ENCODE data around the gene PDIA3. TPM values are rescaled to one million over a fixed set of nuclear protein-coding genes. Genes with fewer than 3 reads are reported as not detected.

Gene PDIA3
- total RNA-seq, 2 donors from 2014 or later = 578 to 589 TPM

DNA sequence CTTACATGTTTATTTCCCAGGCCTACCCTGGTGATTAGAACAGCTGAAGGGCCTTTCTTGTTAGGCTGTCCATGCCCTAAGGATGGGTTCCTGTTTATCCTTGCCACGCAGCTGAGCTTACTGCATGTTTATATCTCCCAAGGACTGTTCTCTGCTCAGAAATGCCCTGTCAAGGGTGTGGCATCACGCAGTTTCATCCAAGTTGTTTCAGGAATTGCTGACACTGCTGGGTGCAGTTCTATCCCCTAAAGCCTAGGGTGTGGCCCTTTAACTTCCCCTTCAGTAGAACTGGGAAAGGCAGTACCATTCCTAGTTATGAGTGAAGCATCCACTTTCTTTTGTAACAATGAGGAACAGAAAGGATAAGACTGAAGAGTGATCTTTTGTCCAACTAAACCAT is 25.6 kb downstream of the PDIA3 start:
- no peaks in the 10 kb centered on the region for H3K9me3 ChIP-seq (ENCODE audit: control insufficient read depth, low read length)
- WGBS, 2 experiments (ENCODE audit: insufficient coverage in 1 of 2, insufficient read length in 1 of 2) = 87 to 96% methylated on average over 2 of the region's 2 CpGs
- no peak overlapping the region for H3K9ac ChIP-seq (ENCODE audit: extremely low read depth, low read length, poor library complexity, severe bottlenecking)
- H3K27ac ChIP-seq (ENCODE audit: low read depth, low read length) = no peak overlapping the region
- no peak overlapping the region for H3K4me3 ChIP-seq (ENCODE audit: low read length)
- Mint-ChIP-seq H3K9me3 (no peaks in the 10 kb centered on the region), H3K36me3 (ENCODE audit: low read depth) (peaks cover 61% of the 10 kb centered on the region), H3K4me3 (no peak overlapping the region), H3K27me3 (ENCODE audit: insufficient read depth) (peaks cover 1% of the 10 kb centered on the region), H3K4me1 (peaks cover 12% of the 10 kb centered on the region), H3K27ac (no peak overlapping the region)
- no peaks in the 10 kb centered on the region for H3K4me1 ChIP-seq (ENCODE audit: control insufficient read depth, insufficient read depth, low read length)
- no peak for DNase-seq
- H3K36me3 ChIP-seq (ENCODE audit: control insufficient read depth, insufficient read depth, low read length) = peaks cover 69% of the 10 kb centered on the region
- TF ChIP-seq, protein P1, sequence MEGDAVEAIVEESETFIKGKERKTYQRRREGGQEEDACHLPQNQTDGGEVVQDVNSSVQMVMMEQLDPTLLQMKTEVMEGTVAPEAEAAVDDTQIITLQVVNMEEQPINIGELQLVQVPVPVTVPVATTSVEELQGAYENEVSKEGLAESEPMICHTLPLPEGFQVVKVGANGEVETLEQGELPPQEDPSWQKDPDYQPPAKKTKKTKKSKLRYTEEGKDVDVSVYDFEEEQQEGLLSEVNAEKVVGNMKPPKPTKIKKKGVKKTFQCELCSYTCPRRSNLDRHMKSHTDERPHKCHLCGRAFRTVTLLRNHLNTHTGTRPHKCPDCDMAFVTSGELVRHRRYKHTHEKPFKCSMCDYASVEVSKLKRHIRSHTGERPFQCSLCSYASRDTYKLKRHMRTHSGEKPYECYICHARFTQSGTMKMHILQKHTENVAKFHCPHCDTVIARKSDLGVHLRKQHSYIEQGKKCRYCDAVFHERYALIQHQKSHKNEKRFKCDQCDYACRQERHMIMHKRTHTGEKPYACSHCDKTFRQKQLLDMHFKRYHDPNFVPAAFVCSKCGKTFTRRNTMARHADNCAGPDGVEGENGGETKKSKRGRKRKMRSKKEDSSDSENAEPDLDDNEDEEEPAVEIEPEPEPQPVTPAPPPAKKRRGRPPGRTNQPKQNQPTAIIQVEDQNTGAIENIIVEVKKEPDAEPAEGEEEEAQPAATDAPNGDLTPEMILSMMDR (conservative IDR thresholded peaks at IDR 0.05) = no peak
- H3K27me3 ChIP-seq (ENCODE audit: control insufficient read depth, insufficient read depth, low read length, poor library complexity, severe bottlenecking) = no peaks in the 10 kb centered on the region

GRCh38 chr15:43772624-43773023 is 26.4 kb downstream of the PDIA3 start:
- Histone ChIP-seq H3K4me1 (ENCODE audit: control insufficient read depth, insufficient read depth, low read length) (no peaks in the 10 kb centered on the region), H3K27ac (ENCODE audit: low read depth, low read length) (no peak overlapping the region), H3K4me3 (ENCODE audit: low read length) (no peak overlapping the region), H3K36me3 (ENCODE audit: control insufficient read depth, insufficient read depth, low read length) (peaks cover 68% of the 10 kb centered on the region), H3K27me3 (ENCODE audit: control insufficient read depth, insufficient read depth, low read length, poor library complexity, severe bottlenecking) (no peaks in the 10 kb centered on the region), H3K9ac (ENCODE audit: extremely low read depth, low read length, poor library complexity, severe bottlenecking) (no peak overlapping the region), H3K9me3 (ENCODE audit: control insufficient read depth, low read length) (no peaks in the 10 kb centered on the region)
- H3K4me1 Mint-ChIP-seq = peaks cover 12% of the 10 kb centered on the region
- no peaks in the 10 kb centered on the region for H3K9me3 Mint-ChIP-seq
- no peak overlapping the region for H3K4me3 Mint-ChIP-seq
- peaks cover 58% of the 10 kb centered on the region for H3K36me3 Mint-ChIP-seq (ENCODE audit: low read depth)
- TF ChIP-seq, protein P1 (conservative IDR thresholded peaks at IDR 0.05) = no peak
- peaks cover 4% of the 10 kb centered on the region for H3K27me3 Mint-ChIP-seq (ENCODE audit: insufficient read depth)
- H3K27ac Mint-ChIP-seq = no peak overlapping the region
- DNase-seq = no peak

- H3K27ac ChIP-seq (ENCODE audit: low read depth, low read length) = no peak overlapping the region
- H3K27ac Mint-ChIP-seq = no peak overlapping the region
- H3K4me1 ChIP-seq (ENCODE audit: control insufficient read depth, insufficient read depth, low read length) = no peaks in the 10 kb centered on the region
- no peaks in the 10 kb centered on the region for H3K27me3 ChIP-seq (ENCODE audit: control insufficient read depth, insufficient read depth, low read length, poor library complexity, severe bottlenecking)
- DNase-seq = no peak
- WGBS, 2 experiments (ENCODE audit: insufficient coverage in 1 of 2, insufficient read length in 1 of 2) = 85 to 93% methylated on average over 4 of the region's 4 CpGs
- H3K4me3 ChIP-seq (ENCODE audit: low read length) = no peak overlapping the region
- H3K36me3 ChIP-seq (ENCODE audit: control insufficient read depth, insufficient read depth, low read length) = peaks cover 54% of the 10 kb centered on the region
- H3K9me3 ChIP-seq (ENCODE audit: control insufficient read depth, low read length) = no peaks in the 10 kb centered on the region
- H3K27me3 Mint-ChIP-seq (ENCODE audit: insufficient read depth) = peaks cover 4% of the 10 kb centered on the region
- no peak overlapping the region for H3K4me3 Mint-ChIP-seq
- TF ChIP-seq, protein P1 (conservative IDR thresholded peaks at IDR 0.05) = no peak
- H3K4me1 Mint-ChIP-seq = peaks cover 12% of the 10 kb centered on the region
- no peaks in the 10 kb centered on the region for H3K9me3 Mint-ChIP-seq
- peaks cover 45% of the 10 kb centered on the region for H3K36me3 Mint-ChIP-seq (ENCODE audit: low read depth)
- no peak overlapping the region for H3K9ac ChIP-seq (ENCODE audit: extremely low read depth, low read length, poor library complexity, severe bottlenecking)
These were observed 27.8 kb downstream of the PDIA3 start for GRCh38 chr15:43774062-43774461.

Measured in endodermal cell (in vitro differentiated cells).